Measurements from ENCODE around the gene BET1. TPM values are rescaled to one million over a fixed set of nuclear protein-coding genes. Genes with fewer than 3 reads are reported as not detected.
A peak's percentile ranks its signal among the peaks of the same experiment; 100 is the strongest.

The BET1 gene
- polyA plus RNA-seq, 2 of the 4 experiments (the other 2 are of a cell fraction) = 31.5 to 64.3 TPM

DNA sequence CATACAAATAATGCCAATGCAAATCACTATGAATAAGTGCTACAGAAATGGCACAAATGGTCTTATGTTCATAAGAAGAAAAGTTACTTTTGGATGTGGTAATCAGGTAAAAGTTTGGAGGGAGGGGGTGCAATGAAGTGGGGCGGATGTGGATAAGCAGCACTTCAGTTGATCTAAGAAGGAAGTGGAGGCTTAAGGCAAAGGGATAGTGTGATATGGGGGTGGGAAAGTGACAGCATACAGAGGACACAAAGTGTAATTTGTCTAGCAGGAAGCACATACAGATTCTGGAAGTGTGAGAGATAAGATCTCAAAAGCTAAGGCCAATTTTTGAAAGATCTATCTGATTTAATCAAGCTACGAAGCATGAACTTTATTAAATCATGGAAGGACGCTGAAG is 6.3 kb downstream of the BET1 start:
- TF ChIP-seq NR3C1 (IDR thresholded peaks at IDR 0.05) (no peak), MAZ (IDR thresholded peaks at IDR 0.05; ENCODE audit: borderline replicate concordance, low read depth, low read length) (no peak), EHF (CRISPR knock-in tag; IDR thresholded peaks at IDR 0.05) (no peak), RCOR1 (IDR thresholded peaks at IDR 0.05; ENCODE audit: low read depth, low read length) (no peak)
- TF ChIP-seq, protein P1, sequence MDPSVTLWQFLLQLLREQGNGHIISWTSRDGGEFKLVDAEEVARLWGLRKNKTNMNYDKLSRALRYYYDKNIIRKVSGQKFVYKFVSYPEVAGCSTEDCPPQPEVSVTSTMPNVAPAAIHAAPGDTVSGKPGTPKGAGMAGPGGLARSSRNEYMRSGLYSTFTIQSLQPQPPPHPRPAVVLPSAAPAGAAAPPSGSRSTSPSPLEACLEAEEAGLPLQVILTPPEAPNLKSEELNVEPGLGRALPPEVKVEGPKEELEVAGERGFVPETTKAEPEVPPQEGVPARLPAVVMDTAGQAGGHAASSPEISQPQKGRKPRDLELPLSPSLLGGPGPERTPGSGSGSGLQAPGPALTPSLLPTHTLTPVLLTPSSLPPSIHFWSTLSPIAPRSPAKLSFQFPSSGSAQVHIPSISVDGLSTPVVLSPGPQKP (IDR thresholded peaks at IDR 0.05; ENCODE audit: low read depth, low read length) = no peak
- TF ChIP-seq, protein P2, sequence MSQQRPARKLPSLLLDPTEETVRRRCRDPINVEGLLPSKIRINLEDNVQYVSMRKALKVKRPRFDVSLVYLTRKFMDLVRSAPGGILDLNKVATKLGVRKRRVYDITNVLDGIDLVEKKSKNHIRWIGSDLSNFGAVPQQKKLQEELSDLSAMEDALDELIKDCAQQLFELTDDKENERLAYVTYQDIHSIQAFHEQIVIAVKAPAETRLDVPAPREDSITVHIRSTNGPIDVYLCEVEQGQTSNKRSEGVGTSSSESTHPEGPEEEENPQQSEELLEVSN (IDR thresholded peaks at IDR 0.05; ENCODE audit: borderline replicate concordance, low read depth) = no peak
- 85% methylated on average over 3 of the region's 3 CpGs for WGBS (ENCODE audit: missing lambda C conversion rate)
- POLR2A ChIA-PET = no interaction called here
- Histone ChIP-seq H3K4me3 (no peak overlapping the region), H3K4me1 (peaks cover 4% of the 10 kb centered on the region; the same call in 1 of the 3 replicates), H3K9me3 (no peaks in the 10 kb centered on the region), H3K4me2 (no peak overlapping the region), H3K27ac (no peak overlapping the region)
- no peak for ATAC-seq
- no peak for DNase-seq (ENCODE audit: low read depth in 1 of 2, low spot score in 1 of 2)
- CTCF ChIA-PET = no interaction called here
- FAIRE-seq = no peak

DNA sequence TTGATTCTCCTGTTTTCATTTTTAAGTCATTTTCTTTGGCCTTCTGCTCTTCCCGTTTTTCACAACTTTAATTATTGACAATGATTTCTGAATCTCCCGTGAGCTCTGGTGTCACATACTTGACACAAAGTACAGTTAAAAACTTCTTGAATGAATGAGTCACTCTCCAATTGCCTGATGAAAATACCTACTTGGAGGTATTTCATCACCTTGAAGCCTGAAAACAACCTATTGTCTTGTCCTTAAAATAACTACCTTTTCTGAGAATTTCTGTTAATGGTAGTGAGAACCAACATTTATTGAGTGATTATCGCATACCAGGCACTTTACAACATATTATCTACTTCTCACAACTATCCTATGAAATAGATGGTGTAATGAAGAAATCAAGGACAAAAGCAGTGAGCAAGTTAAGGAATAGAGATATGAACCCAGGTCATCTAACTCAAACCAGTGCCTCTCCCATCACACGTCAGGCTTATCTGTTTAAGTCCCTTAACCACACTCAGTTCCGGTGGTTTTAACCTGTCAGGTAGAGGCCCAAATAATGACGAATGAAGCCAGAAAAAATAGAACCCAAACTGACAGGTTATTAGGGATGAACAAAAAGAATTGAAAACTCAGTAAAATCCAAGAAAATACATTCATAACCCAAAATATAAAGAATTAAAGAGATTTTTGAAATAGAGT is 11.6 kb downstream of the BET1 start:
- no peak overlapping the region for H3K4me3 ChIP-seq
- FAIRE-seq = peak; percentile 23
- no peak overlapping the region for H3K4me2 ChIP-seq
- no peak for TF ChIP-seq HOXB13 (CRISPR knock-in tag; IDR thresholded peaks at IDR 0.05; ENCODE audit: low read depth)
- TF ChIP-seq, protein P3, sequence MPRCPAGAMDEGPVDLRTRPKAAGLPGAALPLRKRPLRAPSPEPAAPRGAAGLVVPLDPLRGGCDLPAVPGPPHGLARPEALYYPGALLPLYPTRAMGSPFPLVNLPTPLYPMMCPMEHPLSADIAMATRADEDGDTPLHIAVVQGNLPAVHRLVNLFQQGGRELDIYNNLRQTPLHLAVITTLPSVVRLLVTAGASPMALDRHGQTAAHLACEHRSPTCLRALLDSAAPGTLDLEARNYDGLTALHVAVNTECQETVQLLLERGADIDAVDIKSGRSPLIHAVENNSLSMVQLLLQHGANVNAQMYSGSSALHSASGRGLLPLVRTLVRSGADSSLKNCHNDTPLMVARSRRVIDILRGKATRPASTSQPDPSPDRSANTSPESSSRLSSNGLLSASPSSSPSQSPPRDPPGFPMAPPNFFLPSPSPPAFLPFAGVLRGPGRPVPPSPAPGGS (IDR thresholded peaks at IDR 0.05) = no peak
- TF ChIP-seq HEYL (CRISPR knock-in tag; IDR thresholded peaks at IDR 0.05) = no peak
- no peak for DNase-seq (ENCODE audit: low read depth in 1 of 2, low spot score in 1 of 2)
- CTCF ChIA-PET = interaction anchor here (0.8 kb wide), 1 partner anchor 371 kb away, joined by 4 read pairs; no protein-coding TSS in a partner anchor
- H3K9me3 ChIP-seq = no peaks in the 10 kb centered on the region
- H3K4me1 ChIP-seq = no peaks in the 10 kb centered on the region
- no peak for ATAC-seq
- H3K27ac ChIP-seq = no peak overlapping the region
- 93% methylated on average over 6 of the region's 6 CpGs for WGBS (ENCODE audit: missing lambda C conversion rate)
- POLR2A ChIA-PET = no interaction called here

DNA sequence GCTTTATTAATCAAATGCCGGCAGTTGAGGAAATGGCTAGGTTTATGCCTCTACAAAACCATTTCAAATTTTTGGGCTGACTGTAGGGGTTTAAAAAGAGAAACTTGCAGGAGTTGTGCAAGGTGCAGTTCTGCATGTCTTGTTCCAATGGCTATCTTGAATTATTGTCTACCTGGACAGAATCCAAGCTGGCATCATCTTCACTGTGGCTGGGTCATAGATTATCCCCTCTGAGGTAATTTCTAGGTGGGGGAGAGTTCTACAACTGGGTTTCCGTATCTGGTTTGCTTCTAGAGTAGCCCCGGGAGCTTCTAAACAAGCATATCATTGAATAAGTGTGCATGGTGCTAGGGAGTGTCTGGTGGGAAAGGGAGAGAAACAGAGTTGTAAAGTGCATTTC is 16.9 kb downstream of the BET1 start:
- no peak overlapping the region for H3K4me3 ChIP-seq
- no peak overlapping the region for H3K4me2 ChIP-seq
- no peak for FAIRE-seq
- H3K9me3 ChIP-seq = no peaks in the 10 kb centered on the region
- ATAC-seq = no peak
- TF ChIP-seq, protein P3 (IDR thresholded peaks at IDR 0.05) = no peak
- TF ChIP-seq FOXS1 (CRISPR knock-in tag; IDR thresholded peaks at IDR 0.05) = no peak
- no peak for TF ChIP-seq MAZ (IDR thresholded peaks at IDR 0.05; ENCODE audit: borderline replicate concordance, low read depth, low read length)
- no peak for TF ChIP-seq TFCP2L1 (CRISPR knock-in tag; IDR thresholded peaks at IDR 0.05)
- no peak for TF ChIP-seq HDAC2 (IDR thresholded peaks at IDR 0.05)
- TF ChIP-seq JUNB (IDR thresholded peaks at IDR 0.05) = no peak
- TF ChIP-seq RNF2 (IDR thresholded peaks at IDR 0.05; ENCODE audit: borderline replicate concordance, low read depth) = no peak
- no peak for TF ChIP-seq PHF8 (IDR thresholded peaks at IDR 0.05; ENCODE audit: borderline replicate concordance, low read depth)
- TF ChIP-seq ZC3H11A (IDR thresholded peaks at IDR 0.05) = no peak
- CTCF ChIA-PET = interaction anchor here (0.7 to 1.3 kb wide), 2 partner anchors 10 to 803 kb away, joined by 3 to 6 read pairs; no protein-coding TSS in a partner anchor
- H3K4me1 ChIP-seq = no peaks in the 10 kb centered on the region
- WGBS (ENCODE audit: missing lambda C conversion rate) = 85% methylated on average over 3 of the region's 3 CpGs
- H3K27ac ChIP-seq = no peak overlapping the region
- POLR2A ChIA-PET = no interaction called here
- DNase-seq (ENCODE audit: low read depth in 1 of 2, low spot score in 1 of 2) = no peak

Data from A549 (cell line).